Endothelial cell (in vitro differentiated cells): ENCODE data around the gene PRKAG2. TPM values are rescaled to one million over a fixed set of nuclear protein-coding genes. Genes with fewer than 3 reads are reported as not detected.
"Not testable (repeated sequence)": the region's sequence is repeated elsewhere in the genome, so short reads cannot be mapped to it uniquely, and the experiment has no call there.

Experiments used
- DNase-seq: peaks from one replicate; pipeline ENCODE4 v3.0.0; 2021; ENCODE audit warnings: low spot score
- H3K27ac Mint-ChIP-seq: one replicate; pipeline ENCODE4 v1.8.0; 2021; ENCODE audit warnings: mixed read lengths, inconsistent platforms; ENCODE audit not compliant: unreplicated experiment
- H3K27me3 Mint-ChIP-seq: one replicate; pipeline ENCODE4 v1.8.0; 2021; ENCODE audit warnings: mild to moderate bottlenecking, moderate library complexity, mixed read lengths, inconsistent platforms; ENCODE audit not compliant: unreplicated experiment
- H3K36me3 Mint-ChIP-seq: one replicate; pipeline ENCODE4 v1.8.0; 2021; ENCODE audit warnings: mild to moderate bottlenecking, low read depth, mixed read lengths, inconsistent platforms; ENCODE audit not compliant: unreplicated experiment
- H3K4me1 Mint-ChIP-seq: one replicate; pipeline ENCODE4 v1.8.0; 2021; ENCODE audit warnings: mild to moderate bottlenecking, mixed read lengths, inconsistent platforms; ENCODE audit not compliant: unreplicated experiment
- H3K4me3 Mint-ChIP-seq: one replicate; pipeline ENCODE4 v1.8.0; 2021; ENCODE audit warnings: mild to moderate bottlenecking, mixed read lengths, inconsistent platforms; ENCODE audit not compliant: unreplicated experiment
- H3K9me3 Mint-ChIP-seq: one replicate; pipeline ENCODE4 v1.8.0; 2021; ENCODE audit warnings: mixed read lengths, inconsistent platforms; ENCODE audit not compliant: unreplicated experiment
- total RNA-seq: library from RNA; stranded (reverse); fragmentation: NEBNext Ultra II Directional; extraction: Animal tissue kit (Norgen Biotek cat#: 25700); gene quantifications from one replicate; pipeline ENCODE4 v1.2.1, GENCODE V29; 2021; ENCODE audit not compliant: unreplicated experiment
- TF ChIP-seq, protein P1 (sequence below): fragments of 200-600 bp; sonication (generic); IDR thresholded peaks from one replicate; pipeline ENCODE4 v1.5.0; 2021; ENCODE audit warnings: antibody characterized with exemption; ENCODE audit not compliant: unreplicated experiment

Gene PRKAG2
- total RNA-seq, 1 donor from 2014 or later: 16.0 TPM

DNA sequence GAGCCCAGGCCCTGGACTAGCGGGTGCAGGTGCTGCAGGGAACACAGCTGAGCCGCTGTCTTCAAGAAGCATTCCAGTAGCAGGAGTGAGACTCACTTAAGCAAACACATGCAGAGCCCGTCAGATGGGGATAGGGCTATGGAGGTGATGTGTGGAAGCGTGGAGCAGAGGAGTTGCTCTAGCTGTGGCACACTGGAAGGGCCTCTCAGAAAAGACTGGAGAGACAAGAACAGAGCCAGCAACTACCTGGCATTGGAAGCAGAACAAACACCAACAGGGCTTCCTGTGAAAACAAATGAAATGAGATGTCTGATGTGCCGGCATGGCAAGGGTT lies 41.6 kb upstream of the PRKAG2 start:
- H3K27me3 Mint-ChIP-seq: peaks cover 9% of the 10 kb centered on the region
- H3K4me1 Mint-ChIP-seq: peaks cover 1% of the 10 kb centered on the region
- H3K4me3 Mint-ChIP-seq: no peak overlapping the region
- H3K27ac Mint-ChIP-seq: no peak overlapping the region
- H3K9me3 Mint-ChIP-seq: peaks cover 5% of the 10 kb centered on the region
- no peaks in the 10 kb centered on the region for H3K36me3 Mint-ChIP-seq
- DNase-seq: no peak
- TF ChIP-seq, protein P1, sequence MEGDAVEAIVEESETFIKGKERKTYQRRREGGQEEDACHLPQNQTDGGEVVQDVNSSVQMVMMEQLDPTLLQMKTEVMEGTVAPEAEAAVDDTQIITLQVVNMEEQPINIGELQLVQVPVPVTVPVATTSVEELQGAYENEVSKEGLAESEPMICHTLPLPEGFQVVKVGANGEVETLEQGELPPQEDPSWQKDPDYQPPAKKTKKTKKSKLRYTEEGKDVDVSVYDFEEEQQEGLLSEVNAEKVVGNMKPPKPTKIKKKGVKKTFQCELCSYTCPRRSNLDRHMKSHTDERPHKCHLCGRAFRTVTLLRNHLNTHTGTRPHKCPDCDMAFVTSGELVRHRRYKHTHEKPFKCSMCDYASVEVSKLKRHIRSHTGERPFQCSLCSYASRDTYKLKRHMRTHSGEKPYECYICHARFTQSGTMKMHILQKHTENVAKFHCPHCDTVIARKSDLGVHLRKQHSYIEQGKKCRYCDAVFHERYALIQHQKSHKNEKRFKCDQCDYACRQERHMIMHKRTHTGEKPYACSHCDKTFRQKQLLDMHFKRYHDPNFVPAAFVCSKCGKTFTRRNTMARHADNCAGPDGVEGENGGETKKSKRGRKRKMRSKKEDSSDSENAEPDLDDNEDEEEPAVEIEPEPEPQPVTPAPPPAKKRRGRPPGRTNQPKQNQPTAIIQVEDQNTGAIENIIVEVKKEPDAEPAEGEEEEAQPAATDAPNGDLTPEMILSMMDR: no peak

DNA sequence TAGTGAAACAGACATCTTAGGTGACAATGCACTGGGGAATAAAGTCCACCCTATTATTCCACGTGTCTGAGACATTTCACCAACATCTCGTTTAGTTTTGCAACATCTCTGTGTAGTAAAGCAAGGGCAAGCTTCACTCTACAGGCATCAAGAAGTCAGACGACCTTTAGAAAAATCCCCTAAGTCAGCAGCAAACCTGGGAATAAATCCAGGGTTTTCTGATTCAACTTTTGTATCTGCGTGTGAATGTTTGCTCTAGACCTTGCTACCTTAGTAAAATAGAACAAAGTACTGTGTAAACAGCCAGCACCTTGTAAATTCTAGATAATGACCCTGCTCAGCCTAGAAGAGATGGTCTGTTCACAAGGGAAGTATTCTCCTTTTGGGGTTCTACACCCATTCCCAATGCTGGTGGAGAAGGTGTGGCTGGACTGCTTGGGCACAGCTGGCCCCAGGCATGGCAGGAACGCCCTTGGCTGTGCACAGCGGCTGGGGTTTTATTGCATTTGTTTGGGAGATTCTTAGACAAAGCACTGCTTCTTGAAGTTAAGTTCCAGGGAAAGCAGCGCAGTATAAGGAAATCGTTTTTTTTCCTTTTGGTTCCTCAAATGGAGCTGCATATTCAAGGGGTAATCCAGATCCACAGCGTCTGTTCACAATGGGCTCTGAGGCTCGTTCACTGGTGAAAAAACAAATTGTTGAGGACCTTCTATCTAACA lies 41.0 kb upstream of the PRKAG2 start:
- H3K4me1 Mint-ChIP-seq: no peaks in the 10 kb centered on the region
- no peak for DNase-seq
- no peak overlapping the region for H3K4me3 Mint-ChIP-seq
- TF ChIP-seq, protein P1: no peak
- H3K27me3 Mint-ChIP-seq: peaks cover 9% of the 10 kb centered on the region
- no peaks in the 10 kb centered on the region for H3K36me3 Mint-ChIP-seq
- peaks cover 5% of the 10 kb centered on the region for H3K9me3 Mint-ChIP-seq
- no peak overlapping the region for H3K27ac Mint-ChIP-seq

DNA sequence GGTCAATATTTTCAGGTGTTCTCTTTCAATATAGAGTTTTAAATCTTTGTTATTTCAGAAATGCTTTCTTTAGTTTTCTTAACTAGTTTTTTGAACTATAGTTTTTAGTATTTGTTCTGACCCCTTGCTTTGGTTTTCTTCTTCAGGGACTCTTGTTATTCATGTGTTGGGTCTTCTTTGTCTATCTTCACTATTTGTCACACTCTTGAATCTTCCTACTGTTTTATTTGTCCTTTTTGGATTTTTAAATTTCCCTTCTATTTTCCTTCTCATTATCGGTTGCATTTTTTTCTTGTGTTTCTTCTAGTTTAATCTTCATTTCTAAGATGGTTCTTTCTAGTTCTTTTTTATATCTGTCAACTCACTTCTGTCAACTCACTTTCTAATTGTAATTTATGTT lies 37.1 kb upstream of the PRKAG2 start:
- no peak overlapping the region for H3K27ac Mint-ChIP-seq
- H3K4me3 Mint-ChIP-seq: no peak overlapping the region

DNA sequence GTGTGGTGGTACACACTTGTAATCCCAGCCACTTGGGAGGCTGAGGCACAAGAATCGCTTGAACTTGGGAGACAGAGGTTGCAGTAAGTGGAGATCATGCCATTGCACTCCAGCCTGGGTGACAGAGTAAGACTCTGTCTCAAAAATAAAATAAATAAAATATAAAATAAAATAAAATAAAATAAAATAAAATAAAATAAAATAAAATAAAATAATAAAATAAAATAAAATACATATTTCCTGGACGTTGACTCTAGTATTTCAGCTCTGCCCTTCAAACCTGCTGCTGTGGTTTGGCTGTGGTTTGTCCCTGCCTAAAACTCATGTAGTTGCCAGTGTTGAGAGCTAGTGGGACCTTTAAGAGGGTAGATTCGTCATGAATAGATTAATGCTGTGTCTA lies 33.7 kb upstream of the PRKAG2 start:
- not testable (repeated sequence) for H3K4me1 Mint-ChIP-seq, H3K36me3 Mint-ChIP-seq, H3K27me3 Mint-ChIP-seq, DNase-seq, H3K9me3 Mint-ChIP-seq, H3K4me3 Mint-ChIP-seq, H3K27ac Mint-ChIP-seq

More for the DNA sequence above, 37.1 kb upstream of the PRKAG2 start:
- peaks cover 2% of the 10 kb centered on the region for H3K27me3 Mint-ChIP-seq
- DNase-seq: no peak
- no peaks in the 10 kb centered on the region for H3K36me3 Mint-ChIP-seq
- no peaks in the 10 kb centered on the region for H3K4me1 Mint-ChIP-seq
- peaks cover 5% of the 10 kb centered on the region for H3K9me3 Mint-ChIP-seq
- TF ChIP-seq, protein P1: no peak

DNA sequence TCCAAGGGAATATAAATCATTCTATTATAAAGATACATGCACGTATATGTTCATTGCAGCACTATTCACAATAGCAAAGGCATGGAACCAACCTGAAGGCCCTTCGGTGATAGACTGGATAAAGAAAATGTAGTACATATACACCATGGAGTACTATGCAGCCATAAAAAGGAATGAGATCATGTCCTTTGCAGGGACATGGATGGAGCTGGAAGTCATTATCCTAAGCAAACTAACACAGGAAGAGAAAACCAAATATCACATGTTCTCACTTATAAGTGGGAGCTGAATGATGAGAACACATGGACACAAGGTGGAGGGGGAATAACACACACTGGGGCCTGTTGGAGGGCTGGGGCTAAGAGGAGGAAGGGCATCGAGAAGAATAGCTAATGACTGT lies 30.2 kb upstream of the PRKAG2 start:
- not testable (repeated sequence) for H3K36me3 Mint-ChIP-seq, H3K27ac Mint-ChIP-seq, H3K4me1 Mint-ChIP-seq, H3K4me3 Mint-ChIP-seq, DNase-seq, H3K9me3 Mint-ChIP-seq, H3K27me3 Mint-ChIP-seq

DNA sequence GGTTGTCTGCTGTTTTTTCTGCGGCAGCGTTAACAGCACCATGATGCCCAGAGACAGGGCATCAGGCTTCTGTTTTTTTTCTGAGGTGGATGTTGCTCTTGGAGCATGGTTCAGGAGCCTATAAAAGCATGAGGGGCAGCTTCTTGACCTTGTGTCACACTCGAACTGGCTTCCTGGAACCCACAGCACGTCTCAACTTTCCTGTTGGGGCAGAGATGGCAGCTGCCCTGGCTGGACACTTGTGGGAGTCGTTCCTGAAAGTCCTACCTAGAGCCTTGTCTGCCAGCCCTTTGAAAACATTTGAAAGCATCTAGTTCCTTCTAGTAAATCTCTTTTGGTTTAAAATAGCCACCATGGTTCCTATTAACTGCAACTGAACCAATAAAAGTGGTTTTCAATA lies 28.9 kb upstream of the PRKAG2 start:
- Mint-ChIP-seq H3K4me1 (no peaks in the 10 kb centered on the region), H3K9me3 (no peaks in the 10 kb centered on the region), H3K4me3 (no peak overlapping the region), H3K27ac (no peak overlapping the region), H3K36me3 (no peaks in the 10 kb centered on the region), H3K27me3 (peaks cover 6% of the 10 kb centered on the region)
- DNase-seq: no peak
- TF ChIP-seq, protein P1: no peak
